ENCODE data around the gene RGL1. TPM values are rescaled to one million over a fixed set of nuclear protein-coding genes. Genes with fewer than 3 reads are reported as not detected.

Gene RGL1
- total RNA-seq, 1 experiment from 2014 or later = 1.5 TPM

GRCh38 chr1:183893561-183894289 is 88.8 kb downstream of the RGL1 start:
- CTCF ChIA-PET = no interaction called here
- DNase-seq (no peak), ATAC-seq (no peak)
- Histone ChIP-seq H4K20me1 (ENCODE audit: low read length) (no peaks in the 10 kb centered on the region), H3K4me2 (ENCODE audit: low read length) (peak overlapping the region; percentile 36), H3F3A (ENCODE audit: low read length, unreplicated experiment) (peaks cover 3% of the 10 kb centered on the region), H3K4me1 (ENCODE audit: insufficient read depth, low read length) (peaks cover 47% of the 10 kb centered on the region), H2AFZ (ENCODE audit: low read length) (no peak overlapping the region), H3K36me3 (ENCODE audit: low read depth, low read length) (no peaks in the 10 kb centered on the region), H3K79me2 (ENCODE audit: low read length) (no peaks in the 10 kb centered on the region), H3K9ac (ENCODE audit: low read length) (no peak overlapping the region), H3K9me2 (replicated peaks; ENCODE audit: low read length) (no peaks in the 10 kb centered on the region), H3K27ac (ENCODE audit: low read length) (peak overlapping the region; percentile 50; the same call in 1 of the 2 replicates), H3K9me3 (ENCODE audit: low read length) (no peaks in the 10 kb centered on the region), H3K4me3 (ENCODE audit: low read length) (no peak overlapping the region), H3K27me3 (ENCODE audit: low read length) (no peaks in the 10 kb centered on the region)
- intact Hi-C loops (cut with micrococcal nuclease) = loop anchor here (5.0 kb wide), 2 partner anchors 86 to 206 kb away; partner anchors contain the start of gene RGL1
- POLR2A ChIA-PET (ENCODE audit: unreplicated experiment) = interaction anchor here (0.6 kb wide), 1 partner anchor 89 kb away, joined by 4 read pairs; the partner anchor contains the start of gene RGL1
- TF ChIP-seq EZH2phosphoT487 (IDR thresholded peaks at IDR 0.05; ENCODE audit: borderline replicate concordance, low read length) = no peak
- TF ChIP-seq, protein P1, sequence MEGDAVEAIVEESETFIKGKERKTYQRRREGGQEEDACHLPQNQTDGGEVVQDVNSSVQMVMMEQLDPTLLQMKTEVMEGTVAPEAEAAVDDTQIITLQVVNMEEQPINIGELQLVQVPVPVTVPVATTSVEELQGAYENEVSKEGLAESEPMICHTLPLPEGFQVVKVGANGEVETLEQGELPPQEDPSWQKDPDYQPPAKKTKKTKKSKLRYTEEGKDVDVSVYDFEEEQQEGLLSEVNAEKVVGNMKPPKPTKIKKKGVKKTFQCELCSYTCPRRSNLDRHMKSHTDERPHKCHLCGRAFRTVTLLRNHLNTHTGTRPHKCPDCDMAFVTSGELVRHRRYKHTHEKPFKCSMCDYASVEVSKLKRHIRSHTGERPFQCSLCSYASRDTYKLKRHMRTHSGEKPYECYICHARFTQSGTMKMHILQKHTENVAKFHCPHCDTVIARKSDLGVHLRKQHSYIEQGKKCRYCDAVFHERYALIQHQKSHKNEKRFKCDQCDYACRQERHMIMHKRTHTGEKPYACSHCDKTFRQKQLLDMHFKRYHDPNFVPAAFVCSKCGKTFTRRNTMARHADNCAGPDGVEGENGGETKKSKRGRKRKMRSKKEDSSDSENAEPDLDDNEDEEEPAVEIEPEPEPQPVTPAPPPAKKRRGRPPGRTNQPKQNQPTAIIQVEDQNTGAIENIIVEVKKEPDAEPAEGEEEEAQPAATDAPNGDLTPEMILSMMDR (conservative IDR thresholded peaks at IDR 0.05; ENCODE audit: low read depth, low read length) = no peak
- no TSS peak for BruUV-seq (replicated peaks)

DNA sequence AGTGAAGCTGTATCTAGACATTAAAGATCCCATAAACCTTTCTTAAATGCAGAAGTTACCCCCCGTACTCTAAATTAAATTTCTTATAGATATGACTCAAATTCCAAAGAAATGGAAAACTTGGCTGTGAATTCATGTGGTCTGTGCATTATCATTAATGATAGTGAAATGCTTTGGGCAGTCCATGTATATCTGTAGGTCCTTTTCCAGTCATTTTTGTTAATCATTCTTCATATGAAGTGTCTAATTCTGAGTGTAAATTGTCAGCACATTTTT is 89.3 kb downstream of the RGL1 start:
- H3K9ac ChIP-seq (ENCODE audit: low read length) = no peak overlapping the region
- no peak overlapping the region for H2AFZ ChIP-seq (ENCODE audit: low read length)
- TF ChIP-seq EZH2phosphoT487 (IDR thresholded peaks at IDR 0.05; ENCODE audit: borderline replicate concordance, low read length) (no peak), EZH2 (IDR thresholded peaks at IDR 0.05; ENCODE audit: low read length, unreplicated experiment) (no peak)
- TF ChIP-seq, protein P1 (conservative IDR thresholded peaks at IDR 0.05; ENCODE audit: low read depth, low read length) = no peak
- H3K4me3 ChIP-seq (ENCODE audit: low read length) = no peak overlapping the region
- no TSS peak for BruUV-seq (replicated peaks)
- H3K9me2 ChIP-seq (replicated peaks; ENCODE audit: low read length) = no peaks in the 10 kb centered on the region
- H3F3A ChIP-seq (ENCODE audit: low read length, unreplicated experiment) = peaks cover 3% of the 10 kb centered on the region
- DNase-seq (no peak), ATAC-seq (no peak)
- H3K27me3 ChIP-seq (ENCODE audit: low read length) = no peaks in the 10 kb centered on the region
- no peaks in the 10 kb centered on the region for H4K20me1 ChIP-seq (ENCODE audit: low read length)
- H3K36me3 ChIP-seq (ENCODE audit: low read depth, low read length) = no peaks in the 10 kb centered on the region
- intact Hi-C loops (cut with micrococcal nuclease) = loop anchor here (5.0 kb wide), 2 partner anchors 87 to 207 kb away; partner anchors contain the start of gene RGL1
- CTCF ChIA-PET = no interaction called here
- no peak overlapping the region for H3K4me2 ChIP-seq (ENCODE audit: low read length)
- H3K9me3 ChIP-seq (ENCODE audit: low read length) = no peaks in the 10 kb centered on the region
- POLR2A ChIA-PET (ENCODE audit: unreplicated experiment) = no interaction called here
- H3K27ac ChIP-seq (ENCODE audit: low read length) = no peak overlapping the region
- peaks cover 46% of the 10 kb centered on the region for H3K4me1 ChIP-seq (ENCODE audit: insufficient read depth, low read length)
- no peaks in the 10 kb centered on the region for H3K79me2 ChIP-seq (ENCODE audit: low read length)

DNA sequence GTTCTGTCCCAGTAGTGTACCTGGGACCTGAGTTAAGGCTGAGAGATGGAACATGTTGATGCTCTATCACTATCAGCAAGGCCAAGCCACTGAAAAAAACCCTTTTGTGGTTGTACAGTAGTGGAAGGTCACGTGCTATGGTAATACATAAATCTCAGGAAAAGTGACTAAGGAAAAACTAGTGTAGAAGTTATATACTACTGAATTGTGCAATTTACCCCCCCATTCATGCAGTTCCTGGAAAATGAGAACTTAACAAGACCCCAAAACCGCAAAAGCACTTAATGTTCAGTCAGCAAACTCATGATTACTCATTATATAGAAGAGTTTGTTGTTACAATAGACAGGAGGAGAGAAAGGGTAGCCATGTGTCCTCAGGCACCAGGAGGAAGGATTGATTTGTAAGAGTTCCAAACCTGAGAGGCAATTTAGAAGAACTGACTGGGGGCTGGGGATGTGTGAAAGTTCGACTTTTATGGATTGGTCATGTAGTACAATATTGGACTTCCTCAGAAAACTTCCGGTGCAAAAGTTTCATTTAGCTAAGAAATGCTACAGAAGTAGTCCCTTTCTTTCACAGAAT is 91.6 kb downstream of the RGL1 start:
- H3K27ac ChIP-seq (ENCODE audit: low read length) = peak overlapping the region; percentile 65
- ChIA-PET CTCF (no interaction called here), POLR2A (ENCODE audit: unreplicated experiment) (no interaction called here)
- H3K4me1 ChIP-seq (ENCODE audit: insufficient read depth, low read length) = peaks cover 39% of the 10 kb centered on the region
- DNase-seq = peak; percentile 84
- no peaks in the 10 kb centered on the region for H4K20me1 ChIP-seq (ENCODE audit: low read length)
- no peaks in the 10 kb centered on the region for H3K9me3 ChIP-seq (ENCODE audit: low read length)
- ATAC-seq = no peak
- TF ChIP-seq EZH2 (IDR thresholded peaks at IDR 0.05; ENCODE audit: low read length, unreplicated experiment) = no peak
- TF ChIP-seq EZH2phosphoT487 (IDR thresholded peaks at IDR 0.05; ENCODE audit: borderline replicate concordance, low read length) = no peak
- TF ChIP-seq, protein P1 (conservative IDR thresholded peaks at IDR 0.05; ENCODE audit: low read depth, low read length) = no peak
- no peaks in the 10 kb centered on the region for H3K9me2 ChIP-seq (replicated peaks; ENCODE audit: low read length)
- no peak overlapping the region for H3K4me3 ChIP-seq (ENCODE audit: low read length)
- no TSS peak for BruUV-seq (replicated peaks)
- no peak overlapping the region for H2AFZ ChIP-seq (ENCODE audit: low read length)
- H3K4me2 ChIP-seq (ENCODE audit: low read length) = peak overlapping the region; percentile 31
- no peaks in the 10 kb centered on the region for H3K79me2 ChIP-seq (ENCODE audit: low read length)
- H3K36me3 ChIP-seq (ENCODE audit: low read depth, low read length) = no peaks in the 10 kb centered on the region
- no peaks in the 10 kb centered on the region for H3K27me3 ChIP-seq (ENCODE audit: low read length)
- H3F3A ChIP-seq (ENCODE audit: low read length, unreplicated experiment) = peaks cover 3% of the 10 kb centered on the region
- no peak overlapping the region for H3K9ac ChIP-seq (ENCODE audit: low read length)
- intact Hi-C loops (cut with micrococcal nuclease) = no loop called here

Measured in PC-3 (cell line).